Spleen (tissue), 11 donors: ENCODE measurements around the gene NAA40. TPM values are rescaled to one million over a fixed set of nuclear protein-coding genes. Genes with fewer than 3 reads are reported as not detected.

Source experiments
- DNase-seq: peaks from one replicate; pipeline ENCODE4 v3.0.0-alpha.2; 2020
- H3K27ac ChIP-seq, 8 donors: fragments of 200-600 bp; sonication (generic) in 7 of 8; 1 replicate in 4 of 8; 2 replicates in 4 of 8; pipeline versions ENCODE4 v1.5.0 to v1.8.0; 2016 to 2021; ENCODE audit warnings: inconsistent platforms in 4 of 8, mild to moderate bottlenecking in 4 of 8, moderate library complexity in 1 of 8
- H3K27me3 ChIP-seq, 7 donors: fragments of 200-600 bp; sonication (generic) in 6 of 7; replicated peaks in 1 of 7; 1 replicate in 4 of 7; 2 replicates in 3 of 7; pipeline versions ENCODE4 v1.5.0 to v1.8.0; 2016 to 2021; ENCODE audit warnings: inconsistent platforms in 3 of 7, mild to moderate bottlenecking in 1 of 7
- H3K36me3 ChIP-seq, 6 donors: fragments of 200-600 bp; sonication (generic) in 5 of 6; 1 replicate in 4 of 6; 2 replicates in 2 of 6; pipeline versions ENCODE4 v1.5.0 to v1.8.0; 2016 to 2021; ENCODE audit warnings: inconsistent platforms in 2 of 6
- H3K4me1 ChIP-seq, 6 donors: fragments of 200-600 bp; sonication (generic) in 5 of 6; 1 replicate in 3 of 6; 2 replicates in 3 of 6; pipeline versions ENCODE4 v1.5.0 to v1.8.0; 2016 to 2021; ENCODE audit warnings: inconsistent platforms in 3 of 6
- H3K4me3 ChIP-seq, 8 donors: fragments of 200-600 bp; sonication (generic) in 7 of 8; 1 replicate in 4 of 8; 2 replicates in 4 of 8; pipeline versions ENCODE4 v1.5.0 to v1.8.0; 2016 to 2021; ENCODE audit warnings: inconsistent platforms in 4 of 8, mild to moderate bottlenecking in 4 of 8, moderate library complexity in 2 of 8
- H3K9me3 ChIP-seq, 8 donors: fragments of 200-600 bp; sonication (generic) in 7 of 8; 1 replicate in 4 of 8; 2 replicates in 4 of 8; pipeline versions ENCODE4 v1.5.0 to v1.8.0; 2016 to 2021; ENCODE audit warnings: inconsistent platforms in 4 of 8
- CTCF ChIP-seq, 11 experiments: fragments of 200-600 bp in 7 of 11; fragments of 450-650 bp in 4 of 11; sonication (generic) in 4 of 11; IDR thresholded peaks in 8 of 11; conservative IDR thresholded peaks in 3 of 11; 1 replicate in 7 of 11; 2 replicates in 4 of 11; pipeline versions ENCODE4 v1.4.0 to v1.8.0; 2016 to 2021; ENCODE audit warnings: antibody characterized with exemption in 11 of 11, inconsistent platforms in 4 of 11, mild to moderate bottlenecking in 1 of 11
- POLR2A ChIP-seq, 3 donors: fragments of 450-650 bp; IDR thresholded peaks; one replicate each; pipeline ENCODE4 v1.5.1; 2017; ENCODE audit warnings: antibody characterized with exemption in 3 of 3, mild to moderate bottlenecking in 1 of 3
- POLR2AphosphoS5 ChIP-seq, 3 donors: sonication (generic); formaldehyde crosslinking; IDR thresholded peaks; one replicate each; pipeline ENCODE4 v1.5.1; 2017; ENCODE audit warnings: antibody characterized with exemption in 3 of 3
- WGBS, 5 donors: extraction: QIAGEN DNeasy Blood & Tissue Kit in 3 of 5; methylation state at CpG; one replicate each; pipeline versions ENCODE4 v1.1.5 to v1.1.7; 2013 to 2018; 5-methylcytosine and 5-hydroxymethylcytosine counted together
- intact Hi-C: fragments of 100-400 bp; cut with DNase I; formaldehyde crosslinking; loops from one replicate; pipeline ENCODE4 v1.15.0; 2023; ENCODE audit warnings: low total_unique reads
- polyA plus RNA-seq, 3 donors: library from polyadenylated mRNA; stranded (reverse); fragments of 200-250 nt; gene quantifications; one replicate each; pipeline ENCODE4 v1.2.1, GENCODE V29; 2013
- total RNA-seq, 7 donors: library from RNA; depleted of rRNA in 3 of 7; stranded (reverse); fragments of >200 nt in 3 of 7; fragmentation: NEBNext Ultra II Directional in 4 of 7; extraction: Animal tissue kit (Norgen Biotek cat#: 25700) in 4 of 7; gene quantifications; one replicate each; pipeline versions ENCODE4 v1.1.0 to v1.2.1, GENCODE V29; 2016 to 2021
- donor health status: healthy with polysubstance abuse.
- donor health status: DM: no; HTN: no; CAD: no; lungs with moderate emphysema.
- donor health status: DM: no; HTN: no; CAD: no.
- donor health status: Bipolar disorder and iron deficiency.
- donor health status: healthy.
- donor health status: DM: no; HTN: no; CAD: no.
- donor health status: DM: yes; HTN: yes; CAD: no.

Gene NAA40
- total and polyA plus RNA-seq, 10 donors: 12.1 to 45.4 (median 30.2) TPM

GRCh38 chr11:63920126-63920938 lies 18.5 kb upstream of the NAA40 start:
- no peak for DNase-seq
- no peak overlapping the region for H3K4me3 ChIP-seq
- TF ChIP-seq POLR2A (IDR thresholded peaks at IDR 0.05): no peak
- no peak for TF ChIP-seq CTCF (IDR thresholded peaks at IDR 0.05 in 8 of 11, conservative IDR thresholded peaks at IDR 0.05 in 3 of 11)
- TF ChIP-seq POLR2AphosphoS5 (IDR thresholded peaks at IDR 0.05): no peak
- intact Hi-C loops: no loop called here
- H3K27me3 ChIP-seq: peaks cover 0 to 51% (median 6%) of the 10 kb centered on the region in 7 donors
- WGBS, 5 donors: 60 to 85% (median 65%) methylated on average over 13 to 22 of the region's 22 CpGs
- H3K4me1 ChIP-seq: peaks cover 27 to 57% (median 47%) of the 10 kb centered on the region in 6 donors
- no peaks in the 10 kb centered on the region for H3K36me3 ChIP-seq
- H3K9me3 ChIP-seq: no peaks in the 10 kb centered on the region
- H3K27ac ChIP-seq: peak overlapping the region in 4 of 8 donors; percentile 8 to 58 (median 10)

- Histone ChIP-seq H3K4me1 (peaks cover 23 to 51% (median 41%) of the 10 kb centered on the region in 6 donors), H3K4me3 (no peak overlapping the region), H3K9me3 (no peaks in the 10 kb centered on the region), H3K36me3 (no peaks in the 10 kb centered on the region), H3K27me3 (peaks cover 0 to 44% (median 6%) of the 10 kb centered on the region in 7 donors), H3K27ac (no peak overlapping the region)
- 45 to 56% (median 46%) methylated on average over 13 to 14 of the region's 14 CpGs for WGBS, 5 donors
- intact Hi-C loops: no loop called here
- no peak for TF ChIP-seq POLR2AphosphoS5 (IDR thresholded peaks at IDR 0.05)
- no peak for TF ChIP-seq POLR2A (IDR thresholded peaks at IDR 0.05)
- peak; percentile 24 to 74 (median 48) for TF ChIP-seq CTCF (IDR thresholded peaks at IDR 0.05 in 8 of 11, conservative IDR thresholded peaks at IDR 0.05 in 3 of 11)
- no peak for DNase-seq
Measured at GRCh38 chr11:63920939-63921417, 17.8 kb upstream of the NAA40 start.

GRCh38 chr11:63922673-63923192 lies 16.1 kb upstream of the NAA40 start:
- 74 to 87% (median 85%) methylated on average over 2 of the region's 2 CpGs for WGBS, 5 donors
- Histone ChIP-seq H3K4me3 (no peak overlapping the region), H3K36me3 (no peaks in the 10 kb centered on the region), H3K27ac (no peak overlapping the region), H3K4me1 (peaks cover 9 to 35% (median 25%) of the 10 kb centered on the region in 6 donors), H3K27me3 (peaks cover 0 to 27% (median 0%) of the 10 kb centered on the region in 7 donors), H3K9me3 (no peaks in the 10 kb centered on the region)
- TF ChIP-seq POLR2A (IDR thresholded peaks at IDR 0.05) (no peak), CTCF (IDR thresholded peaks at IDR 0.05 in 8 of 11, conservative IDR thresholded peaks at IDR 0.05 in 3 of 11) (no peak)
- no peak for DNase-seq
- intact Hi-C loops: no loop called here

- no peak overlapping the region for H3K27ac ChIP-seq
- peaks cover 3 to 29% (median 20%) of the 10 kb centered on the region in 6 donors for H3K4me1 ChIP-seq
- DNase-seq: no peak
- no peak overlapping the region for H3K4me3 ChIP-seq
- H3K9me3 ChIP-seq: no peaks in the 10 kb centered on the region
- intact Hi-C loops: no loop called here
- 57 to 66% (median 60%) methylated on average over 4 of the region's 4 CpGs for WGBS, 5 donors
- H3K27me3 ChIP-seq: peaks cover 0 to 21% (median 0%) of the 10 kb centered on the region in 7 donors
- TF ChIP-seq POLR2A (IDR thresholded peaks at IDR 0.05): no peak
- no peak for TF ChIP-seq CTCF (IDR thresholded peaks at IDR 0.05 in 8 of 11, conservative IDR thresholded peaks at IDR 0.05 in 3 of 11)
- no peak for TF ChIP-seq POLR2AphosphoS5 (IDR thresholded peaks at IDR 0.05)
- H3K36me3 ChIP-seq: no peaks in the 10 kb centered on the region
Measured at GRCh38 chr11:63923319-63923718, 15.5 kb upstream of the NAA40 start.
